K562 (cell line): ENCODE measurements around the gene LAMA2. TPM values are rescaled to one million over a fixed set of nuclear protein-coding genes. Genes with fewer than 3 reads are reported as not detected.

Experiments
- ESRRB ChIP-seq: fragments of 250-450 bp; sonication (Bioruptor Pico); IDR thresholded peaks from 2 replicates; pipeline ENCODE4 v1.5.0; 2020; ENCODE audit warnings: mild to moderate bottlenecking, moderate library complexity, borderline replicate concordance
- GATA2 ChIP-seq: sonication (generic); formaldehyde crosslinking; IDR thresholded peaks from 2 replicates; pipeline ENCODE4 v1.4.0; 2020; ENCODE audit warnings: mild to moderate bottlenecking, missing genetic modification reagents
- HSF4 ChIP-seq: fragments of 250-450 bp; sonication (Bioruptor Pico); IDR thresholded peaks from 2 replicates; pipeline ENCODE4 v2.1.2; 2022; ENCODE audit warnings: mild to moderate bottlenecking, moderate library complexity, borderline replicate concordance
- MBD1 ChIP-seq: fragments of 250-450 bp; sonication (Bioruptor Pico); IDR thresholded peaks from 2 replicates; pipeline ENCODE4 v1.8.0; 2022; ENCODE audit warnings: inconsistent platforms
- MGA ChIP-seq: fragments of 450-650 bp; IDR thresholded peaks from 2 replicates; pipeline ENCODE4 v1.6.1; 2016; ENCODE audit warnings: mild to moderate bottlenecking, moderate library complexity
- NBN ChIP-seq: fragments of 450-650 bp; IDR thresholded peaks from 2 replicates; pipeline ENCODE4 v1.6.1; 2016; ENCODE audit warnings: low read depth, mild to moderate bottlenecking
- NR3C1 ChIP-seq: sonication (generic); formaldehyde crosslinking; IDR thresholded peaks from 2 replicates; pipeline ENCODE4 v1.8.1; 2022; ENCODE audit warnings: missing genetic modification reagents
- POLR3G ChIP-seq: IDR thresholded peaks from 2 replicates; pipeline ENCODE4 v1.6.1; 2011; ENCODE audit not compliant: insufficient read length, insufficient replicate concordance; ENCODE audit errors: extremely low read depth
- RNF219 ChIP-seq: fragments of 250-450 bp; sonication (Bioruptor Pico); IDR thresholded peaks from 2 replicates; pipeline ENCODE4 v1.5.0; 2022; ENCODE audit warnings: mild to moderate bottlenecking
- SRSF1 ChIP-seq: fragments of 200-400 bp; formaldehyde crosslinking; IDR thresholded peaks from 2 replicates; pipeline ENCODE4 v1.6.1; 2017; ENCODE audit warnings: mild to moderate bottlenecking, low read depth, low read length, moderate library complexity
- TAL1 ChIP-seq: fragments of 450-650 bp; IDR thresholded peaks from 2 replicates; pipeline ENCODE4 v1.6.1; 2016; ENCODE audit warnings: mild to moderate bottlenecking
- TCF3 ChIP-seq: sonication (generic); formaldehyde crosslinking; IDR thresholded peaks from 2 replicates; pipeline ENCODE4 v1.4.0; 2020; ENCODE audit warnings: mild to moderate bottlenecking, missing genetic modification reagents
- TRIM28 ChIP-seq: fragments of 450-650 bp; IDR thresholded peaks from 2 replicates; pipeline ENCODE4 v1.6.1; 2017
- ZFP30 ChIP-seq: fragments of 250-450 bp; sonication (Bioruptor Pico); IDR thresholded peaks from 2 replicates; pipeline ENCODE4 v1.8.0; 2022; ENCODE audit warnings: moderate library complexity, mild to moderate bottlenecking, inconsistent platforms, borderline replicate concordance
- polyA plus RNA-seq, 8 experiments: library from polyadenylated mRNA; depleted of rRNA in 4 of 8; stranded (reverse) in 5 of 8; unstranded in 3 of 8; fragments of >200 nt; fragmentation: Nextera tagmentation in 2 of 8; fragmentation: Illumina TruSeq in 1 of 8; extraction: Ambion mirVana in 2 of 8; extraction: Trizol in 1 of 8; gene quantifications; 2 replicates each; pipeline versions ENCODE4 v1.2.1 to v1.2.3, GENCODE V29; 2011 to 2014; ENCODE audit warnings: inconsistent platforms in 1 of 8, missing spikeins in 1 of 8
- total RNA-seq, 7 experiments: library from RNA; depleted of rRNA in 6 of 7; stranded (reverse); fragments of >200 nt in 6 of 7; fragmentation: Illumina TruSeq in 2 of 7; extraction: Trizol in 2 of 7; gene quantifications; 2 replicates each; pipeline versions ENCODE4 v1.2.1 to v1.2.3, GENCODE V29; 2011 to 2021; ENCODE audit warnings: low replicate concordance in 1 of 7

LAMA2 gene
- total and polyA plus RNA-seq, 9 of the 15 experiments (the other 6 are each of a cell fraction or from before 2014, with no cell fraction given): 0.04 to 1.5 (median 0.36) TPM

DNA sequence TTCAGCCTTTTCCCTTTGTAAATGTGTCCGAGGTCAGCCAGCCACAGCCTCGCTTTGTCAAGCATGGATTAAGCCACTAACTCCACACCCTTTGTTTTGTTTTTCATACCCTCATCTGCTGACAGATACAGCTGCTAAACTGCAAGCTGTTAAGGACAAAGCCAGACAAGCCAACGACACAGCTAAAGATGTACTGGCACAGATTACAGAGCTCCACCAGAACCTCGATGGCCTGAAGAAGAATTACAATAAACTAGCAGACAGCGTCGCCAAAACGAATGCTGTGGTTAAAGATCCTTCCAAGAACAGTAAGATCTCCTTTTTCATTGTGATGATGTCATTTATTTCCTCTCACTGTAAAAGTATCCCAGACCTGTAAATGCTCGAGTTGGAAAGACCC lies 557.8 kb downstream of the LAMA2 start (continued):
- TF ChIP-seq TCF3 (CRISPR knock-in tag) (peak; percentile 49), TRIM28 (no peak), NR3C1 (CRISPR knock-in tag) (no peak), TAL1 (peak; percentile 52; the same call in 1 of the 2 replicates), ESRRB (no peak), SRSF1 (no peak), HSF4 (CRISPR knock-in tag) (no peak), MBD1 (CRISPR knock-in tag) (no peak), GATA2 (CRISPR knock-in tag) (0 out of 2 replicates have a peak, but pooled peaks have one; percentile 23), RNF219 (CRISPR knock-in tag) (no peak), POLR3G (no peak), NBN (no peak), MGA (no peak), ZFP30 (CRISPR knock-in tag) (no peak)
